ENCODE results near the gene WFDC6. TPM values are rescaled to one million over a fixed set of nuclear protein-coding genes. Genes with fewer than 3 reads are reported as not detected.
"Not testable (repeated sequence)": the region's sequence is repeated elsewhere in the genome, so short reads cannot be mapped to it uniquely, and the experiment has no call there.

The WFDC6 gene
- total RNA-seq, result not detected

DNA sequence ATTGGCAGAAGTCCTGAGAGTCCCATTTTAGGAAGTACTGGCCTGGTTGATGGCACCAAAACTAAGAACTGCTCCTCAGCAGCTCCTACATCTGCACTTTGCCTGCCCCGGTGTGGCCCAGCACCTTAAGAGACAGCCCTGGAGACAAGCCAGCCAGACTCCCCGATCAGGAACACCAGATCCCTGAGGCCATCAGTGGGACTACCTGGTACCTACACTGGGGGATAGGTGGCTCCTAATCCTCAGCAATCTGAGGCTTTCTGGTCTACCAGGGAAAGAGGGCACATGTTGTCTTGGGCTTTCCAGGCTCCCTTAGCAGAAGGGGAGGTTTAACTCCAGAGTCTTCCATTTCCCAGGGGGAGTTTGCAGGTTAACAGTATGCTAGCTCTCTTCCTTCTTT is at the start of gene WFDC6:
WFDC6 (minus strand) TSS at position 101 of the 400 bp plus-strand sequence; CDS start at position 26, 75 bp downstream.
- H3K36me3 Mint-ChIP-seq (ENCODE audit: low read depth), result no peaks in the 10 kb centered on the region
- CTCF ChIA-PET, result interaction anchor here (0.7 kb wide), 1 partner anchor 25 kb away, joined by 3 read pairs; no protein-coding TSS in a partner anchor
- intact Hi-C loops (cut with DNase I, micrococcal nuclease), result no loop called here

DNA sequence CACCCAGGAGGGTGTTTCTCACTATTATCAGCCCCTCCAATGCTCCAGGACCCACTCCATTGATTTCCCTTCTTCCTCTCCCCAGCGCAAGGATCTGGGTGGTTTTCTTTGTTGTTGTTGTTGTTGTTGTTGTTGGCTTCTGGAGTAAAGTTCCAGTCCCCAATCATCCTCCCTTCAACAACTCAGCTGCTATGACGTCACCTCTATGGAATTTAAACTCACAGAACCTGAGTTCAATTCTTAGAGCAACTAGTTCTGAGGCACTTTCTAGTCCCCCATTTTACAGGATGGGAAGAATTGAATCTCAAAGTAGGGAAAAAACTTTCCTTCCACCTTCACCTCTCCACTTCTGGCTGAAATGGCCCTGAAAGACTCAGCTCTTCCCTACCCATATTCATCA is 49.5 kb upstream of the WFDC6 start:
- H3K4me1 Mint-ChIP-seq, result no peaks in the 10 kb centered on the region
- H3K36me3 Mint-ChIP-seq (ENCODE audit: low read depth), result no peaks in the 10 kb centered on the region
- H3K27ac Mint-ChIP-seq, result no peak overlapping the region
- ChIA-PET POLR2A (no interaction called here), CTCF (interaction anchor here (1.9 kb wide), 1 partner anchor 183 kb away, joined by 17 read pairs; no protein-coding TSS in a partner anchor)
- no peak for ATAC-seq
- intact Hi-C loops (cut with DNase I, micrococcal nuclease), result no loop called here
- no peak for DNase-seq
- H3K4me3 Mint-ChIP-seq, result no peak overlapping the region
- peaks cover 12% of the 10 kb centered on the region for H3K27me3 Mint-ChIP-seq
- no peaks in the 10 kb centered on the region for H3K9me3 Mint-ChIP-seq (ENCODE audit: low read depth)

More for the DNA sequence above, at the start of gene WFDC6:
- no peak for DNase-seq
- ATAC-seq, result no peak
- Mint-ChIP-seq H3K9me3 (ENCODE audit: low read depth) (no peaks in the 10 kb centered on the region), H3K4me1 (no peaks in the 10 kb centered on the region), H3K4me3 (no peak within 1 kb of the TSS), H3K27me3 (peaks cover 35% of the 10 kb centered on the region), H3K27ac (no peak within 1 kb of the TSS)
- POLR2A ChIA-PET, result no interaction called here

GRCh38 chr20:45585986-45586385 is 46.7 kb upstream of the WFDC6 start:
- CTCF ChIA-PET; ATAC-seq; H3K4me3 Mint-ChIP-seq; H3K36me3 Mint-ChIP-seq (ENCODE audit: low read depth); H3K27ac Mint-ChIP-seq; H3K9me3 Mint-ChIP-seq (ENCODE audit: low read depth); POLR2A ChIA-PET; H3K4me1 Mint-ChIP-seq; intact Hi-C loops (cut with DNase I, micrococcal nuclease); DNase-seq: not testable (repeated sequence)
- H3K27me3 Mint-ChIP-seq, result peaks cover 15% of the 10 kb centered on the region

DNA sequence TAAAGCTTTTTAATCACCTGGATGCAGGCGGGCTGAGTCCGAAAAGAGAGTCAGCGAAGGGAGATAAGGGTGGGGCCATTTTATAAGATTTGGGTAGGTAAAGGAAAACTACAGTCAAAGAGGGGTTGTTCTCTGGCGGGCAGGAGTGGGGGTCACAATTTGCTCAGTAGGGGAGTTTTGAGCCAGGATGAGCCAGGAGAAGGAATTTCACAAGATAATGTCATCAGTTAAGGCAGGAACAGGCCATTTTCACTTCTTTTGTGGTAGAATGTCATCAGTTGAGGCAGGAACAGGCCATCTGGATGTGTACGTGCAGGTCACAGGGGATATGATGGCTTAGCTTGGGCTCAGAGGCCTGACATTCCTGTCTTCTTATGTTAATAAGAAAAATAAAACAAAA is 45.0 kb upstream of the WFDC6 start:
- DNase-seq; H3K27ac Mint-ChIP-seq; ATAC-seq; POLR2A ChIA-PET; H3K9me3 Mint-ChIP-seq (ENCODE audit: low read depth); H3K36me3 Mint-ChIP-seq (ENCODE audit: low read depth); H3K4me3 Mint-ChIP-seq; H3K4me1 Mint-ChIP-seq; intact Hi-C loops (cut with DNase I, micrococcal nuclease): not testable (repeated sequence)
- CTCF ChIA-PET, result interaction anchor here (0.6 kb wide), 1 partner anchor 586 kb away, joined by 3 read pairs; no protein-coding TSS in a partner anchor
- H3K27me3 Mint-ChIP-seq, result peaks cover 24% of the 10 kb centered on the region

GRCh38 chr20:45583502-45583901 is 44.2 kb upstream of the WFDC6 start:
- ATAC-seq (no peak), DNase-seq (no peak)
- Mint-ChIP-seq H3K36me3 (ENCODE audit: low read depth) (no peaks in the 10 kb centered on the region), H3K27ac (no peak overlapping the region), H3K4me3 (no peak overlapping the region), H3K4me1 (no peaks in the 10 kb centered on the region), H3K9me3 (ENCODE audit: low read depth) (no peaks in the 10 kb centered on the region), H3K27me3 (peaks cover 24% of the 10 kb centered on the region)
- POLR2A ChIA-PET, result no interaction called here
- CTCF ChIA-PET, result interaction anchor here (0.6 kb wide), 1 partner anchor 587 kb away, joined by 3 read pairs; no protein-coding TSS in a partner anchor
- intact Hi-C loops (cut with DNase I, micrococcal nuclease), result no loop called here

GRCh38 chr20:45581702-45582101 is 42.4 kb upstream of the WFDC6 start:
- Mint-ChIP-seq H3K4me1 (no peaks in the 10 kb centered on the region), H3K9me3 (ENCODE audit: low read depth) (no peaks in the 10 kb centered on the region), H3K27ac (no peak overlapping the region), H3K27me3 (peaks cover 23% of the 10 kb centered on the region), H3K36me3 (ENCODE audit: low read depth) (no peaks in the 10 kb centered on the region), H3K4me3 (no peak overlapping the region)
- no peak for DNase-seq
- no peak for ATAC-seq
- CTCF ChIA-PET, result interaction anchor here (1.9 kb wide), 1 partner anchor 189 kb away, joined by 6 read pairs; no protein-coding TSS in a partner anchor
- POLR2A ChIA-PET, result no interaction called here
- intact Hi-C loops (cut with DNase I, micrococcal nuclease), result no loop called here

- ATAC-seq, result no peak
- no peaks in the 10 kb centered on the region for H3K36me3 Mint-ChIP-seq (ENCODE audit: low read depth)
- POLR2A ChIA-PET, result no interaction called here
- DNase-seq, result no peak
- H3K4me1 Mint-ChIP-seq, result no peaks in the 10 kb centered on the region
- intact Hi-C loops (cut with DNase I, micrococcal nuclease), result no loop called here
- peaks cover 23% of the 10 kb centered on the region for H3K27me3 Mint-ChIP-seq
- no peak within 1 kb of the TSS for H3K4me3 Mint-ChIP-seq
- H3K27ac Mint-ChIP-seq, result no peak within 1 kb of the TSS
- H3K9me3 Mint-ChIP-seq (ENCODE audit: low read depth), result no peaks in the 10 kb centered on the region
- CTCF ChIA-PET, result interaction anchor here (1.0 kb wide), 1 partner anchor 192 kb away, joined by 5 read pairs; no protein-coding TSS in a partner anchor
These were observed 39.9 kb upstream of the WFDC6 start, which contains the start of gene WFDC8 for GRCh38 chr20:45579184-45579583. Gene WFDC8, minus strand, starts transcription at chr20:45579284. Its CDS starts 37 bp downstream, at chr20:45579247.

- POLR2A ChIA-PET, result no interaction called here
- ATAC-seq, result no peak
- Mint-ChIP-seq H3K36me3 (ENCODE audit: low read depth) (no peaks in the 10 kb centered on the region), H3K27me3 (peaks cover 22% of the 10 kb centered on the region), H3K27ac (no peak overlapping the region), H3K4me3 (no peak overlapping the region), H3K9me3 (ENCODE audit: low read depth) (no peaks in the 10 kb centered on the region), H3K4me1 (no peaks in the 10 kb centered on the region)
- CTCF ChIA-PET, result interaction anchor here (1.0 kb wide), 1 partner anchor 15 kb away, joined by 3 read pairs; no protein-coding TSS in a partner anchor
- intact Hi-C loops (cut with DNase I, micrococcal nuclease), result no loop called here
- DNase-seq, result no peak
These were observed 38.9 kb upstream of the WFDC6 start for GRCh38 chr20:45578231-45578630.

- Mint-ChIP-seq H3K4me3 (no peak overlapping the region), H3K36me3 (ENCODE audit: low read depth) (no peaks in the 10 kb centered on the region), H3K9me3 (ENCODE audit: low read depth) (no peaks in the 10 kb centered on the region), H3K4me1 (no peaks in the 10 kb centered on the region), H3K27me3 (peaks cover 19% of the 10 kb centered on the region), H3K27ac (no peak overlapping the region)
- ATAC-seq (no peak), DNase-seq (no peak)
- intact Hi-C loops (cut with DNase I, micrococcal nuclease), result no loop called here
- ChIA-PET POLR2A (no interaction called here), CTCF (no interaction called here)
These were observed 37.7 kb upstream of the WFDC6 start for GRCh38 chr20:45576995-45577394.

DNA sequence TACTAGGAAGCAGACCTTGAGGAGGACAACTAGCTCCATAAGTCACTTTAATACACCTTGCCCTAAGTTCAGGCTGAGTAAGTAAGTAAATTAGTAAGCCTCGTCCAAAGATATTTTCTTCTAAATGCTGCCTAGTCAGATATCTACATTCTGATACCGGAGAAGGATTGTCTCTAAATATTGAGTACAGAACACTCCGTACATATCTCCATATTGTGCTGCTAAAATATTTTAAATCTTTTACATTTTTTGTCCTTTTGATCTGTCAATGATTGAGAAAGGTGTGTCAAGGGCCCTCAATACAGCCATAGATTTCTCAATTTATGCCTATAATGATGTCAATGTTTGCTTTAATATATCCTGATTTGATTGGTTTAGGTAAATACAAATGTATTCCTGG is 36.6 kb upstream of the WFDC6 start:
- DNase-seq (no peak), ATAC-seq (no peak)
- no peaks in the 10 kb centered on the region for H3K36me3 Mint-ChIP-seq (ENCODE audit: low read depth)
- H3K4me1 Mint-ChIP-seq, result no peaks in the 10 kb centered on the region
- POLR2A ChIA-PET, result no interaction called here
- H3K9me3 Mint-ChIP-seq (ENCODE audit: low read depth), result no peaks in the 10 kb centered on the region
- intact Hi-C loops (cut with DNase I, micrococcal nuclease), result no loop called here
- no peak overlapping the region for H3K27ac Mint-ChIP-seq
- H3K4me3 Mint-ChIP-seq, result no peak overlapping the region
- peaks cover 19% of the 10 kb centered on the region for H3K27me3 Mint-ChIP-seq
- CTCF ChIA-PET, result no interaction called here

GRCh38 chr20:45569650-45570049 is 30.4 kb upstream of the WFDC6 start:
- POLR2A ChIA-PET, result not testable (repeated sequence)

GRCh38 chr20:45564760-45565276 is 25.5 kb upstream of the WFDC6 start:
- POLR2A ChIA-PET, result no interaction called here
- Mint-ChIP-seq H3K4me3 (no peak overlapping the region), H3K27me3 (peaks cover 11% of the 10 kb centered on the region), H3K27ac (no peak overlapping the region), H3K4me1 (no peaks in the 10 kb centered on the region), H3K9me3 (ENCODE audit: low read depth) (peaks cover 2% of the 10 kb centered on the region), H3K36me3 (ENCODE audit: low read depth) (no peaks in the 10 kb centered on the region)
- DNase-seq (no peak), ATAC-seq (no peak)
- CTCF ChIA-PET, result no interaction called here
- intact Hi-C loops (cut with DNase I, micrococcal nuclease), result no loop called here

More at GRCh38 chr20:45569650-45570049, 30.4 kb upstream of the WFDC6 start:
- H3K4me3 Mint-ChIP-seq; ATAC-seq; H3K36me3 Mint-ChIP-seq (ENCODE audit: low read depth); CTCF ChIA-PET; H3K9me3 Mint-ChIP-seq (ENCODE audit: low read depth); H3K4me1 Mint-ChIP-seq; DNase-seq; intact Hi-C loops (cut with DNase I, micrococcal nuclease); H3K27ac Mint-ChIP-seq; H3K27me3 Mint-ChIP-seq: not testable (repeated sequence)
